Measurements from ENCODE around the gene CCT7. TPM values are rescaled to one million over a fixed set of nuclear protein-coding genes. Genes with fewer than 3 reads are reported as not detected.
A peak's percentile ranks its signal among the peaks of the same experiment; 100 is the strongest.
"Not testable (repeated sequence)": the region's sequence is repeated elsewhere in the genome, so short reads cannot be mapped to it uniquely, and the experiment has no call there.

CCT7 gene
- total and polyA plus RNA-seq, 4 donors, result 128 to 157 (median 143) TPM

DNA sequence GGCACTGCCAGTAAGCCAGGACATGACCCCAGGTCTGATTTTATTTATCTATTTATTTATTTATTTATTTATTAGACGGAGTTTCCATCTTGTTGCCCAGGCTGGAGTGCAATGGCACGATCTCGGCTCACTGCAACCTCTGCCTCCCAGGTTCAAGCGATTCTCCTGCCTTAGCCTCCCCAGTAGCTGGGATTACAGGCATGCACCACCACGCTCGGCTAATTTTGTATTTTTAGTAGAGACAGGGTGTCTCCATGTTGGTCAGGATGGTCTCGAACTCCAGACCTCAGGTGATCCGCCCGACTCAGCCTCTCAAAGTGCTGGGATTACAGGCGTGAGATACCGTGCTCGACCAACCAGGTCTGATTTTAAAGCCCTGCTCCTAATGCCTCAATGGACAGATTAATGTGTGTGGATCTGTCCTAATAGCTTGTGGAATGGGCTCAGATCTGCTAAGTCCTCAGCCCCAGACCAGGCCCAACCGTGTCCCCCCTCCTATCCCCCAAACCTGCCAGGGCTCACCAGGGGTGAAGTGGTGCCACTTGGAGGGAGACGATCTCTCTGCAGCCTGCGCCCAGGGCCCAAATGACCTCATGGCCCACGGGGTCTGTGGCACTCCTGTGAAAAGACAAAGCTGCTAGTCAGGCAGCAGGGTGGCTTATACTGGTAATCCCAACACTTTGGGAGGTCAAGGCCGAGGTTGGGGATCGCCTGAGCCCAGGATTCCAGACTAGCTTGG, 28.8 kb downstream of the CCT7 start:
- intact Hi-C loops (cut with DNase I); H3K27ac ChIP-seq (ENCODE audit: low read depth in 1 of 2, low read length in 2 of 2); H3K36me3 ChIP-seq (ENCODE audit: control insufficient read depth in 1 of 2, insufficient read depth in 2 of 2, low read length in 1 of 2); H3K27me3 ChIP-seq (ENCODE audit: control insufficient read depth in 1 of 2, insufficient read depth in 2 of 2, low read length in 1 of 2); DNase-seq; H3K4me3 ChIP-seq (ENCODE audit: low read length in 2 of 2); H3K9me3 ChIP-seq (ENCODE audit: control insufficient read depth, low read length); ATAC-seq (ENCODE audit: low FRiP score); H3K4me1 ChIP-seq (ENCODE audit: control insufficient read depth in 1 of 2, insufficient read depth in 2 of 2, low read length in 2 of 2): not testable (repeated sequence)
- 91 to 94% methylated on average over 18 of the region's 18 CpGs for WGBS, 2 donors

DNA sequence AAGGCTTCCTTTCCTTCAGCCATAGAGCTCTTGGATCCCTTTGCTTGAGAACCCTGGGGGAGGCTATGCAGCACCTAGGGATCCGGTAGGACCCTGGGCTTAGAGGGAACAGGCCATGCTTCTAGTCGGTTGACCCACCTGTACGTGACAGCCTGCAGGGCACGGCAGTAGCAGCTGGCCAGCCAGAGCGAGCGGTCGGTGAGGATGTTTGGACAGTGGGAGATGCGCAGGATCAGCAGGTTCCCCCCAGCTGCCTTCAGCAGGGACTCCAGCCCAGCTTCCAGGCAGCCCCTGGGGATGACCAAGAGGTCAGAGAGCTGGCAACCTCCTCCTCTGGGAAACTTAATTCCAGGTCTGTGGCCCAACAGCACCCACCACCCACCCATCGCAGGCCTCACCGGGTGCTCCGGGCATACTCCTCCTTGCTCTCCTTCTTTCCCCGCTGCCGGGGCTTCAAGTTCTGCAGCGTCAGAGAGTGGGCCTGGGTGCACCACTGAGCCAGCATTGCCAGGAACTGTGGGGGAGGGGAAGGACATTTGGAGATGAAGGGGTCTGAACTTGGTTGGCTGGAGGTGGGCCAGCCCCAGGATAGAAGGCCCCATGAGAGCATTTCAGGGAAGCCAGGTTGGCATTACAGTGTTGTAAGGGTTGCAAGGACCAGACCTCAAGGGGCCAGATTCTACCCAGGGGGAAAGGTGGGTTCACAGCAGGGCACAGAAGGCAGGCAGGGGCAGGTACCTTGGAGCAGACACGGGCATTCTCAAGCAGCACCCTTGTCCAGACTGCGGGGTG, 29.6 kb downstream of the CCT7 start:
- H3K9me3 ChIP-seq (ENCODE audit: control insufficient read depth, low read length), result no peaks in the 10 kb centered on the region
- no peak overlapping the region for H3K4me3 ChIP-seq (ENCODE audit: low read length in 2 of 2)
- intact Hi-C loops (cut with DNase I), result no loop called here
- WGBS, 2 donors, result 92 to 93% methylated on average over 16 of the region's 16 CpGs
- no peaks in the 10 kb centered on the region for H3K36me3 ChIP-seq (ENCODE audit: control insufficient read depth in 1 of 2, insufficient read depth in 2 of 2, low read length in 1 of 2)
- H3K4me1 ChIP-seq (ENCODE audit: control insufficient read depth in 1 of 2, insufficient read depth in 2 of 2, low read length in 2 of 2), result no peaks in the 10 kb centered on the region
- no peaks in the 10 kb centered on the region for H3K27me3 ChIP-seq (ENCODE audit: control insufficient read depth in 1 of 2, insufficient read depth in 2 of 2, low read length in 1 of 2)
- no peak overlapping the region for H3K27ac ChIP-seq (ENCODE audit: low read depth in 1 of 2, low read length in 2 of 2)
- DNase-seq (no peak), ATAC-seq (ENCODE audit: low FRiP score) (no peak)

DNA sequence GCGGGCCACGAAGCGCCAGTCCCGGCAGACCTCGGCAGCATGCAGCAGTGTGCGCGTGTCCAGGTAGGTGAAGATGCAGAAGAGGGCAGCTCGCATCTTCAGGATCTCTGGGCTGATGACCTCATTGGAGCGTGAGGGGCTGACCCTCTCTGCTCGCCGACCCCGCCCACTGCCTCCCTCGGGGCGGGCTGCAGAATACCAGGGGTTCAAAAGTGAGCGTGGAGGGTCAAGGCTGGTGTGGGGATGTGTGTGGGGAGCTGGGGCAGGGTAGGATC, 30.2 kb downstream of the CCT7 start:
- Histone ChIP-seq H3K27ac (ENCODE audit: low read depth in 1 of 2, low read length in 2 of 2) (no peak overlapping the region), H3K9me3 (ENCODE audit: control insufficient read depth, low read length) (no peaks in the 10 kb centered on the region), H3K4me3 (ENCODE audit: low read length in 2 of 2) (no peak overlapping the region), H3K4me1 (ENCODE audit: control insufficient read depth in 1 of 2, insufficient read depth in 2 of 2, low read length in 2 of 2) (no peaks in the 10 kb centered on the region), H3K36me3 (ENCODE audit: control insufficient read depth in 1 of 2, insufficient read depth in 2 of 2, low read length in 1 of 2) (no peaks in the 10 kb centered on the region), H3K27me3 (ENCODE audit: control insufficient read depth in 1 of 2, insufficient read depth in 2 of 2, low read length in 1 of 2) (peaks cover 0 to under 1% of the 10 kb centered on the region in 2 donors)
- DNase-seq, result no peak
- intact Hi-C loops (cut with DNase I), result no loop called here
- no peak for ATAC-seq (ENCODE audit: low FRiP score)
- whole genome bisulfite sequencing, 2 donors, result 88 to 89% methylated on average over 15 of the region's 15 CpGs

DNA sequence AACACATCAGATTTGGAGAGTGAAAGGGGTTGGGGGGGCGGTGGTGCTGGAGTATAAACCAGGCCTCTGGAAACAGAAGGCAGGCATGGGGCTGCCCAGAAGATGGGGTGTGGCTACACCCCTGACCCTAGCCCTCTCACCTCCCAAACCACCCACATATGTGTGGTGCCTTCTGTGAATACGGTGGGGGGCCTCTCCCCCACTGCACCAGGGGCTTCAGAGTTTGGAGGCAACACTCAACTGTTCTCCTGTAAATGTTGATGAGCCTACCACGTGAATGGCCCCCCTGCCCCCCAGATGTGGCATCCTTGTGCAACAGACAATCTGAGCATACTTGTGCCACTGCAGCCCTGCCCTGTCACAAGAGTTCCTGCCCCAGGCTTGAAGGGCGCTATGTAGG, 30.7 kb downstream of the CCT7 start:
- ATAC-seq (ENCODE audit: low FRiP score) (no peak), DNase-seq (no peak)
- Histone ChIP-seq H3K4me3 (ENCODE audit: low read length in 2 of 2) (no peak overlapping the region), H3K36me3 (ENCODE audit: control insufficient read depth in 1 of 2, insufficient read depth in 2 of 2, low read length in 1 of 2) (no peaks in the 10 kb centered on the region), H3K9me3 (ENCODE audit: control insufficient read depth, low read length) (no peaks in the 10 kb centered on the region), H3K27ac (ENCODE audit: low read depth in 1 of 2, low read length in 2 of 2) (no peak overlapping the region), H3K4me1 (ENCODE audit: control insufficient read depth in 1 of 2, insufficient read depth in 2 of 2, low read length in 2 of 2) (no peaks in the 10 kb centered on the region), H3K27me3 (ENCODE audit: control insufficient read depth in 1 of 2, insufficient read depth in 2 of 2, low read length in 1 of 2) (peaks cover 0 to 1% of the 10 kb centered on the region in 2 donors)
- intact Hi-C loops (cut with DNase I), result no loop called here
- 80 to 86% methylated on average over 4 of the region's 4 CpGs for WGBS, 2 donors

DNA sequence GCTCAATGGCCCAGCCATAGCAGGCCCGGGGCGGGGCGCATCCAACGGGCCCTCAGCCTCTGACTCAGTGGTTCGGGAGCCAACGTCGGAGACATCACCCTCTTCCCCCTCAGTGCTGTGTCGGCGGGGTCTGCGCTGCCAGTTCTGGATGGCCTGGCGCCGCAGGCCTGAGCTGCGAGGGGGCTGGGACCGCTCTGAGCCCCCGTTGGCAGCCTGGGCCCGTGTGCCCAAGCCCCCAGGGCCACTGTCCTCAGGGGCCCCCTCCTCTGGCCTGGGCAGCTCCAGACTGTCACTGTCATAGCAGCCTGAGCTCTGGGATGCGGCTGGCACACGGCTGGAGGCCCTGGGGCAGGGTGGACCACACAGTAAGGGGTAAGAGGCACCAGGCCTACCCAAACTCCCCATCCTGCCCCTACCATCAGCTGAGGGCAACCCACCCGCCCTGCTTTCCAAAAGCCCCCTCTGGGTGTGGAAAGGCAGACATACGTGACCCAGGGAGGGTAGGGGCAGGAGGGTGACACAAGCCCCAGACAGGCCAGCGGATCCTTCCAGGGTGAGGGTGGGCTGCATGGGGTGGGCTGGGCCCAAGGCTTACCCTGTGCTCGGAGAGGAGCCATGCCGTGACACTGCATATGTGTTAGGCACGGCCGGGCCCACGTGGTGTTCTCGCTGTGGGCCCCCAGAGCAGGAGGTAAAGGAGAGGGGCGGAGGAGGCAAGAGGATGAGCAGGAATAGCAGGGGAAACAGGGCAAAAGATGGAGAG, 31.4 kb downstream of the CCT7 start:
- ATAC-seq (ENCODE audit: low FRiP score), result peak; percentile 8

DNA sequence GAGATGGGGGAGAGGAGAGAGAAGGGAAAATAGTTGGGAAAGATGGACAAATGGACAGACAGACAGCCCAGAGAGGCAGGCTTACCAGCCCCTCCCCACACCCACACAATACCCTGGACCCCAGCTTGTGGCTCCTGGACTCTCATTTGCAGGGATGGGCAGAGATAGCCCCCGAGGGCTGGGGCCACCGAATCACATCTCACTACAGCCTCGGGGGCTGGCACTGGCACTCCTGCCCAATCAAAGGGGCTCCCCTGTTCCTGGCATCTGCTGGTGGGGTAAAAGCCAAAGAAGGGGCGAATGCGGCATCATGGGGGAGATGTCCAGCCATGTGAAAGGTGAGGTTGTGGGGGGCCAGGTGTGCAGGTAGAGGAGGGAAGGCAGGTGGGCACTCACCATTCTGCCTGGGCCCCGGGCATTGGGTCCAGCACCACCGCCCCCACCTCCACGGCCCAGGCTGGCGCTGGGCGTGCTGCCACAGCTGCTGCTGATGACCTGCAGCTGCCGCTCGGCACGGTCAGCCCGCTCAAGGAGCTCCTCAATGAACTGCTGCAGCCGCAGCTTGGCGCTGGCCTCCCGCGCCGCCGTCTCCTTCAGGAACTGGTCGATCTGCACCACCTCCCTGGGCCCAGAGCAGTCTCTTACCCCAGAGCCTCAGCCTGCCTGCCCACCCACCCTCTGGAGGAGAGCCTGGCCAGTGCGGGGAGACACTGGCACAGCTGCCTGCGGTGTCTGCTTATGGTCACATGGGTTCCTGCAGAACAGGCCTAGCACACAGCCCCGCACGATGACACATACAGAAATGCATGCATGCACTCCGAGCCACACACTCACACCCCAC, 32.2 kb downstream of the CCT7 start:
- ATAC-seq (ENCODE audit: low FRiP score) (no peak), DNase-seq (no peak)
- Histone ChIP-seq H3K27ac (ENCODE audit: low read depth in 1 of 2, low read length in 2 of 2) (no peak overlapping the region), H3K9me3 (ENCODE audit: control insufficient read depth, low read length) (no peaks in the 10 kb centered on the region), H3K27me3 (ENCODE audit: control insufficient read depth in 1 of 2, insufficient read depth in 2 of 2, low read length in 1 of 2) (peaks cover 0 to 1% of the 10 kb centered on the region in 2 donors), H3K36me3 (ENCODE audit: control insufficient read depth in 1 of 2, insufficient read depth in 2 of 2, low read length in 1 of 2) (no peaks in the 10 kb centered on the region), H3K4me1 (ENCODE audit: control insufficient read depth in 1 of 2, insufficient read depth in 2 of 2, low read length in 2 of 2) (no peaks in the 10 kb centered on the region), H3K4me3 (ENCODE audit: low read length in 2 of 2) (no peak overlapping the region)
- intact Hi-C loops (cut with DNase I), result no loop called here
- WGBS, 2 donors, result 81 to 84% methylated on average over 26 of the region's 26 CpGs

More for the DNA sequence above, 31.4 kb downstream of the CCT7 start:
- Histone ChIP-seq H3K9me3 (ENCODE audit: control insufficient read depth, low read length) (no peaks in the 10 kb centered on the region), H3K27me3 (ENCODE audit: control insufficient read depth in 1 of 2, insufficient read depth in 2 of 2, low read length in 1 of 2) (peaks cover 0 to 1% of the 10 kb centered on the region in 2 donors), H3K27ac (ENCODE audit: low read depth in 1 of 2, low read length in 2 of 2) (no peak overlapping the region), H3K4me1 (ENCODE audit: control insufficient read depth in 1 of 2, insufficient read depth in 2 of 2, low read length in 2 of 2) (no peaks in the 10 kb centered on the region), H3K4me3 (ENCODE audit: low read length in 2 of 2) (no peak overlapping the region), H3K36me3 (ENCODE audit: control insufficient read depth in 1 of 2, insufficient read depth in 2 of 2, low read length in 1 of 2) (no peaks in the 10 kb centered on the region)
- intact Hi-C loops (cut with DNase I), result no loop called here
- no peak for DNase-seq
- 90 to 94% methylated on average over 23 to 28 of the region's 28 CpGs for WGBS, 2 donors

DNA sequence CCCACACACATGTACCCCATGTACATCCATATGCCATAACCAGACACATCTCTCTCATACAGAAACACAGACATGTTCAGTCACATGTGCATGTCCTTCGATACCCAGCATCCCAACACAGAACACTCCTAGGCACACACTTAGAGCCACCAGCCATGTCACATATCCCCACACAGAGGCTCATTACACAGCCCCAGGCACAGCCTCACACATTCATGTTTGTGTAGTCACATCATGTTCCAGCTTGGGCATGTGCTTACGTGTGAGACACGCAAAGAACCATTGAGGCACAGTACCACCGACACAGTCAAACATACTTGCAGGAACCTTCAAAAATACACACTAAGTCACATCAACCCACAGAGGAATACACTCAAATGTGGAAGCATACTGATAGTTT, 32.9 kb downstream of the CCT7 start:
- Histone ChIP-seq H3K36me3 (ENCODE audit: control insufficient read depth in 1 of 2, insufficient read depth in 2 of 2, low read length in 1 of 2) (no peaks in the 10 kb centered on the region), H3K4me1 (ENCODE audit: control insufficient read depth in 1 of 2, insufficient read depth in 2 of 2, low read length in 2 of 2) (no peaks in the 10 kb centered on the region), H3K9me3 (ENCODE audit: control insufficient read depth, low read length) (no peaks in the 10 kb centered on the region), H3K27me3 (ENCODE audit: control insufficient read depth in 1 of 2, insufficient read depth in 2 of 2, low read length in 1 of 2) (peaks cover 0 to 1% of the 10 kb centered on the region in 2 donors), H3K4me3 (ENCODE audit: low read length in 2 of 2) (no peak overlapping the region), H3K27ac (ENCODE audit: low read depth in 1 of 2, low read length in 2 of 2) (no peak overlapping the region)
- DNase-seq, result no peak
- ATAC-seq (ENCODE audit: low FRiP score), result no peak
- WGBS, 2 donors, result 95 to 98% methylated on average over 4 of the region's 4 CpGs
- intact Hi-C loops (cut with DNase I), result no loop called here

DNA sequence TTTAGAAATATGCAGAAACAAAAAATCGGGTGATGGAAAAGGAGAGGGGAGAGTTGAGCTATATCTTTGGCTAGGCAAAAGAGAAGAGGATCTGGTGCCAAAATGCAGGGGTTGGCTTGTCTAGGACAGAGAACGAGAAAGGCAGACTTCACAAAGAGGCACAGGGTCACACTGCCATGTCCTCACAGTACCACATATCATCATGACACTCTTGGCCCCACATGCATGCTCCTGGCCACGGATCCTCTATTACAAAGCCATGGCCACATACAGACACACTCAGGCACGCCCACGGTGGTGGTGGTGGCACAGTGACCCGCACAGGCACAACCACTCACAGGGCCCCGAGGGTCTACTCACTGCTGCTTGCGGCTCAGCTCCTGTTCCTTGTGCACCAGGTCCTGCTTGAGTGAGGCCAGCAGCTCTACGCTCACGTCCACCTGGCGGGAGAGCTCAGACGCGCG, 34.3 kb downstream of the CCT7 start:
- ATAC-seq (ENCODE audit: low FRiP score) (no peak), DNase-seq (no peak)
- H3K4me1 ChIP-seq (ENCODE audit: control insufficient read depth in 1 of 2, insufficient read depth in 2 of 2, low read length in 2 of 2), result no peaks in the 10 kb centered on the region
- no peak overlapping the region for H3K27ac ChIP-seq (ENCODE audit: low read depth in 1 of 2, low read length in 2 of 2)
- H3K27me3 ChIP-seq (ENCODE audit: control insufficient read depth in 1 of 2, insufficient read depth in 2 of 2, low read length in 1 of 2), result peaks cover 0 to 1% of the 10 kb centered on the region in 2 donors
- 29 to 31% methylated on average over 14 of the region's 14 CpGs for WGBS, 2 donors
- no peaks in the 10 kb centered on the region for H3K9me3 ChIP-seq (ENCODE audit: control insufficient read depth, low read length)
- intact Hi-C loops (cut with DNase I), result no loop called here
- no peak overlapping the region for H3K4me3 ChIP-seq (ENCODE audit: low read length in 2 of 2)
- no peaks in the 10 kb centered on the region for H3K36me3 ChIP-seq (ENCODE audit: control insufficient read depth in 1 of 2, insufficient read depth in 2 of 2, low read length in 1 of 2)
